ENCODE results near the gene CCDC110. TPM values are rescaled to one million over a fixed set of nuclear protein-coding genes. Genes with fewer than 3 reads are reported as not detected.
"Not testable (repeated sequence)": the region's sequence is repeated elsewhere in the genome, so short reads cannot be mapped to it uniquely, and the experiment has no call there.

The CCDC110 gene
- total RNA-seq (2014; rRNA removed; shearing (Covaris generic)) = 1.2 and 3.3 TPM in 2 replicates

- DNase-seq (ENCODE audit: low read depth) = peak; percentile 83
Observed at GRCh38 chr4:185471235-185472102, at the start of gene CCDC110. TSS of gene CCDC110 (minus strand) at chr4:185471733. CDS start at chr4:185471683, 50 bp downstream.

GRCh38 chr4:185520119-185520518 is 48.6 kb upstream of the CCDC110 start:
- DNase-seq (ENCODE audit: low read depth) = no peak

- no peak for DNase-seq (ENCODE audit: low read depth)
Observed at GRCh38 chr4:185518494-185518893, 47.0 kb upstream of the CCDC110 start.

- DNase-seq (ENCODE audit: low read depth) = no peak
Observed at GRCh38 chr4:185518069-185518468, 46.5 kb upstream of the CCDC110 start.

GRCh38 chr4:185515248-185515647 is 43.7 kb upstream of the CCDC110 start:
- DNase-seq (ENCODE audit: low read depth) = no peak

- no peak for DNase-seq (ENCODE audit: low read depth)
Observed at GRCh38 chr4:185514182-185514697, 42.7 kb upstream of the CCDC110 start.

GRCh38 chr4:185513489-185514181 is 42.1 kb upstream of the CCDC110 start:
- DNase-seq (ENCODE audit: low read depth) = no peak

- no peak for DNase-seq (ENCODE audit: low read depth)
Observed at GRCh38 chr4:185512516-185512915, 41.0 kb upstream of the CCDC110 start.

- not testable (repeated sequence) for DNase-seq (ENCODE audit: low read depth)
Observed at GRCh38 chr4:185511243-185511642, 39.7 kb upstream of the CCDC110 start.

- DNase-seq (ENCODE audit: low read depth) = no peak
Observed at GRCh38 chr4:185510806-185511205, 39.3 kb upstream of the CCDC110 start.

- DNase-seq (ENCODE audit: low read depth) = no peak
Observed at GRCh38 chr4:185508181-185508580, 36.6 kb upstream of the CCDC110 start.

GRCh38 chr4:185506422-185506821 is 34.9 kb upstream of the CCDC110 start:
- no peak for DNase-seq (ENCODE audit: low read depth)

- peak; percentile 75 for DNase-seq (ENCODE audit: low read depth)
Observed at GRCh38 chr4:185504098-185505047, 32.8 kb upstream of the CCDC110 start.

GRCh38 chr4:185502386-185502785 is 30.9 kb upstream of the CCDC110 start:
- no peak for DNase-seq (ENCODE audit: low read depth)

GRCh38 chr4:185500576-185500975 is 29.0 kb upstream of the CCDC110 start:
- DNase-seq (ENCODE audit: low read depth) = no peak

GRCh38 chr4:185500035-185500434 is 28.5 kb upstream of the CCDC110 start:
- no peak for DNase-seq (ENCODE audit: low read depth)

GRCh38 chr4:185488650-185489049 is 17.1 kb upstream of the CCDC110 start:
- DNase-seq (ENCODE audit: low read depth) = no peak

GRCh38 chr4:185481401-185481800 is 9.9 kb upstream of the CCDC110 start:
- no peak for DNase-seq (ENCODE audit: low read depth)

GRCh38 chr4:185480016-185480732 is 8.6 kb upstream of the CCDC110 start:
- DNase-seq (ENCODE audit: low read depth) = no peak

GRCh38 chr4:185479507-185479971 is 8.0 kb upstream of the CCDC110 start:
- no peak for DNase-seq (ENCODE audit: low read depth)

- DNase-seq (ENCODE audit: low read depth) = no peak
Observed at GRCh38 chr4:185473247-185473646, 1.7 kb upstream of the CCDC110 start.

Measured in RPMI7951 (cell line).